NCI-H524 treated with DMSO at 0.1 percent for 48 hours (cell line): ENCODE data around the gene PPP6C.
"Not testable (repeated sequence)": the region's sequence is repeated elsewhere in the genome, so short reads cannot be mapped to it uniquely, and the experiment has no call there.

ENCODE experiments used
- DNase-seq: peaks from one replicate; lab custom pipeline; 2025; lab: John Stamatoyannopoulos, UW

PPP6C gene

DNA sequence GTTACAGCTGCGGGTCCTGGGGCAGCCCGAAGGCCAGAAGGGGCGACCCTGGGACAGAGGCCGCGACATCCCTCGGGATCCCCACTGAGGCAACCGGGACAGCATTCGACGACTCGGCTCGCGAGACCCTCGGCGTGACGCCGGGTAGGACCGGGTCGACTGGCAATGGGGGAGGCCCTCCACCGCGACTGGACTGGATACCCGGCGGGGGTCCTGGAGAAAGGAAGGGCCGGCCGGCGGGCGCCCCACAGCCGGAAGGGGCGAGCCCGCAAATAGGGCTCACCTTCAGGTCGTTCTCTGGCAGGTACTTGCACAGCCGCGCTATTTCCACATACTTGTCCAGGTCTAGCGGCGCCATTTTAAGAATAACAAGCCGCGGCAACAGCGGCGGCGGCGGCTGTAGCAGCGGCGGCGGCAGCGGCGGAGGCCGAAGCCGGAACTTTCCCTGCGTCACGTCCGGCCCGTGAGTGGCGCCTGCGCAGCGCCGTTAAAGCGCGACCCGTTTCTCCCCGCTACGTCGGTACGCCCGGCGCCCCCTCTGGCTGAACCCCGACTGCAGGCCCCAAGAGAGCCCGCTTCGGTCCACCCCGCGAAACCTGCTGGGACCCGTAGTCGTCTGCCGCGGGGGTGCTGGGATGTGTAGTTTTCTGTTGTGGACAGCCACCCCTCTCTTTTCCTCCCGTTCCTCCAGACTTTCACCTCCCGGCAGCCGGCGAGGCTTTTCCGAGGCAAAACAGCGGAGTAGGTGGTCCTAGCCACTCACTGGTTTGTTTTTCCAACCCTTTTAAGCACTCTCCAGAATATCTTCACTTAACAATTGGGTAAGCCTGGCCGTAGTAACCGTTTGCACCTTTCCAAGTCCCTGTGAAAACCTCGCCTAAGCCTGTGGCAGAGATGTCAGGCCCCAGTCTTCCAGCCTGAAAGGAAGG, at the start of gene PPP6C:
TSS of gene PPP6C (minus strand) at position 443 of the 929 bp plus-strand sequence. CDS start at position 358, 85 bp downstream.
- peak; percentile 88 for DNase-seq

DNA sequence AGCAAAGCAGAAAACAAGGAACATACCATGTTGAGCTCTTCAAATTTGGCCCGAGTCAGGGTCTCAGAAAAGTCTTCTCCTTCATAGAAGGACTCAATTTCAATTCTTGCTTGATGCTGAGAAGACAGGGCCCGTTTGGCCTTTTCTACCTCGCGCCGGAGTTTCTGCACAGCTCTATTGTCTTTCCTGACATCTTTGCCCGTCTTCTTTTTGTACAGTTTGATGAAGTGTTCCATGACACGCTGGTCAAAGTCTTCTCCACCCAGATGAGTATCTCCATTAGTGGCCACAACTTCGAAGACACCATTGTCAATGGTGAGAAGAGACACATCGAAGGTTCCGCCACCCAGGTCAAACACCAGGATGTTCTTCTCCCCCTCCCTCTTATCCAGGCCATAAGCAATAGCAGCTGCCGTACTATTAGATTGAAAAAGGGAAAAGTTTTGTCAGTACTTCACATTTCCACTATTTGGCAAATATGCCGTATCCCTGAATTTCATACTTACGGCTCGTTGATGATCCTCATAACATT, 49.4 kb upstream of the PPP6C start:
- no peak for DNase-seq

DNA sequence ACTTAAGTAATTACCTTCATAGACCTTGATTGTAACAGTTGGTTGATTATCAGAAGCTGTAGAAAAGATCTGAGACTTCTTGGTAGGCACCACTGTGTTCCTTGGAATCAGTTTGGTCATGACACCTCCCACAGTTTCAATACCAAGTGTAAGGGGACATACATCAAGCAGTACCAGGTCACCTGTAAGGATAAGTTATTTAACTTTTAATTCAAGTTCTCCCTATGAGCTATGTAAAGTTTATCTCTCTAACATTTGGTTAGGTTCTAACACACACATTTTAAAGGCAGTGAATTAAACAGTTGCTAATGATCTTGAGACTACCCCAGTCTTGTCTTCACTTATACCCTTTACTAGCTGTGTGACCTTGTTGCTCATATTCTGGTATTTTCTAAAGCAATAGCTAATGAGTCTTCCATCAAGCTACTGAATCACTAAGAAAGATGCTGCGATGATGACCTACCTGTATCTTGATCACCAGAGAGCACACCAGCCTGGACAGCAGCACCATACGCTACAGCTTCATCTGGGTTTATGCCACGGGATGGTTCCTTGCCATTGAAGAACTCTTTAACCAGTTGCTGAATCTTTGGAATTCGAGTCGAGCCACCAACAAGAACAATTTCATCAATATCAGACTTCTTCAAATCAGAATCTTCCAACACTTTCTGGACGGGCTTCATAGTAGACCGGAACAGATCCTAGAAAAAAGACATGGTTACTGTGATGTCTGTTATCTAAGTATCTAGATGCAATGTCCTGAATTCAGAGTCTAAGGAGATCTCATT, 48.7 kb upstream of the PPP6C start:
- no peak for DNase-seq

DNA sequence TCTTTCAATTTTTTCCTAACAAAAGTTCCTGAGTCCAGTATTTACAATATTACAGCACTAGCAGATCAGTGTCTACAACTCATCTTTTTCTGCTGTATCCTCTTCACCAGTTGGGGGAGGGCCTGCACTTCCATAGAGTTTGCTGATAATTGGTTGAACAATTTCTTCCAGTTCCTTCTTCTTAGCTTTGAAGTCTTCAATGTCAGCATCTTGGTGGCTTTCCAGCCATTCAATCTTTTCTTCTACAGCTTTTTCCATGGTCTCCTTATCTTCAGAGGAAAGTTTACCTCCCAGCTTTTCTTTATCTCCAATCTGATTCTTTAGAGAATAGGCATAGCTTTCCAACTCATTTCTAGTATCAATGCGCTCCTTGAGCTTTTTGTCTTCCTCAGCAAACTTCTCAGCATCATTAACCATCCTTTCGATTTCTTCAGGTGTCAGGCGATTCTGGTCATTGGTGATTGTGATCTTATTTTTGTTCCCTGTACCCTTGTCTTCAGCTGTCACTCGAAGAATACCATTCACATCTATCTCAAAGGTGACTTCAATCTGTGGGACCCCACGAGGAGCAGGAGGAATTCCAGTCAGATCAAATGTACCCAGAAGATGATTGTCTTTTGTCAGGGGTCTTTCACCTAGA, 47.0 kb upstream of the PPP6C start:
- DNase-seq = not testable (repeated sequence)

DNA sequence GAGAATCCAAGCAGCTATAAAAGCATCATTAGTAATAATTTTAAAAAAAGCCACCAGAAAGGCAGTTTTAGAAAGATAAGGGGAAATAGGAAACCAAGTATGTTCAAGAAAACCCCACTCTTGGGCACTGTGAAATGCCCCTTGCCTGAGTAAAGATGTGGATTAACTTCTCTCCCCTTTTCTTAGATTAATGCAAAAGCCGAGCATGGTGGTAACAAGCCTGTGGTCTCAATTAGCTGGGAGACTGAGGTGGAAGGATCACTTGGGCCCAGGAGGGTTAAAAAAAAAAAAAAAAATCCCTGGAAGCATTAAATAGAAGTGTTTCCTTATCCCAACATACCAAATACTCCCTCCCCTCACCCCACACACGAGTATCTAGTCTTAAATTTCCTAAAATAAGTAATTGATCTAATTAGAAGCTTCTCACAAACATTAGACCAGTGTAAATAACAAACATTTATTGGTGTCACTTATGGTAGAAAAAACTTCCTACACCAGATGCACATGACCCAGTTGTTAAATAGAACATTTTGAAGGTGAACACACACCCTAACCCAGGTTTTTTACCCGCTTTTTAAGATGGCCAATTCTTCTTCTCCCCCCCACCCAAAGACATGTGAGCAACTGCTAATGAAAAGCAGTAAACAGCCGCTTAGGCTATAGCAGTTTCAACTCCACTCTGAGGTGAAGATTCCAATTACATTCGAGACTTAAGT, 46.4 kb upstream of the PPP6C start:
- no peak for DNase-seq

DNA sequence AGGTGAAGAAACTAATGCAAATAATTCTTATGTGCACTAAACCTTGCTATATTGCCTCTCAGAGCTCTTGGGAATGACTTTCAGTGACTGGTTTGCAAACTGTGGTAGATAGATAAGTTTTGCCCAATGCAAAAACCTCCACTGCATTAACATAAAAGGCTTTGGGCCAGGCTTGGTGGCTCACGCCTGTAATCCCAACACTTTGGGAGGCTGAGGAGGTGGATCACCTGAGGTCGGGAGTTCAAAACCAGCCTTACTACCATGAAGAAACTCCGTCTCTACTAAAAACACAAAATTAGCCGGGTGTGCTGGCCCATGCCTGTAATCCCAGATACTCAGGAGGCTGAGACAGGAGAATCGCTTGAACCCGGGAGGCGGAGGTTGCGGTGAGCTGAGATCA, 44.5 kb upstream of the PPP6C start:
- DNase-seq = not testable (repeated sequence)

DNA sequence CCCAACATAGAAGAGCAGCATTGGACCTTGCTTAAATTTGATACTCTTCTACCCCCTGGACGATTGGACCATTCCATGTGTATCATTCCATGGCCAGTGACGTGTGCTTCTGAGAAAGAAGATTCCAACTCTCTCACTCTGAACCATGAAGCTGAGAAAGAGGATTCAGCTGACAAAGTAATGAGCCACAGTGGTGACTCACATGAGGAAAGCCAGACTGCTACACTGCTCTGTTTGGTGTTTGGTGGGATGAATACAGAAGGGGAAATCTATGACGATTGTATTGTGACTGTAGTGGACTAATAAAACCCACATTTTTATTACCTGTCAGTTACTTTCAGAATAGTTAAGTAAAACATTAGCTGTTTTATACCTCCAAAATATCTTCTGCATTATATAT, 44.1 kb upstream of the PPP6C start:
- no peak for DNase-seq

DNA sequence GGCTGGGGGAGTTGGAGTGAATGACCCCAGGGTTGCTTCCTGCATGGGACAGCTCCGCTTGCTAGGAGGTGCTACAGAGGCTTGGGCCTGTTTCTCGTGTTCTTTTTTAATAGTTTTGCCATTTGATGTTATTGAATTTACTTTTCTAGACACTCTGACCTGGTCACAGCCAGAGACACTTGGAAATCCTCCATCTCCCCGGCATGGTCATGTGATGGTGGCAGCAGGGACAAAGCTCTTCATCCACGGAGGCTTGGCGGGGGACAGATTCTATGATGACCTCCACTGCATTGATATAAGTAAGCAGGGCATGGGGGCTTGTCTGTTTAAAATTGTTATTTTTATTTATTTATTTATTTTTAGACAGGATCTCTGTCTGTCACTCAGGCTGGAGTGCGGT, 38.2 kb upstream of the PPP6C start:
- no peak for DNase-seq

DNA sequence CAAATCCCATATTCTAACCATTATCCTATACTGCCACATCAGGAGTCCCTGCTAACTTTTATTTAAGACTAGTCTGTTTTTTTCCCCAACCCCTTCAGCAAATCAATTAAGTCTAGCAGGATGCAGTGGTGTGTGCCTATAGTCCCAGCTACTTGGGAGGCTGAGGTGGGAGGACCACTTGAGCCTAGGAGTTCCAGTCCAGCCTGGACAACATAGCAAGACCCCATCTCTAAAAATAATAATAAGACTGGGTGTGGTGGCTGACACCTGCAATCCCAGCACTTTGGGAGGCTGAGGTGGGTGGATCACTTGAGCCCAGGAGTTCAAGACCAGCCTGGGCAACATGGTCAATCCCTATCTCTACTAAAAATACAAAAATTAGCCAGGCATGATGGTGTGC, 35.3 kb upstream of the PPP6C start:
- not testable (repeated sequence) for DNase-seq

DNA sequence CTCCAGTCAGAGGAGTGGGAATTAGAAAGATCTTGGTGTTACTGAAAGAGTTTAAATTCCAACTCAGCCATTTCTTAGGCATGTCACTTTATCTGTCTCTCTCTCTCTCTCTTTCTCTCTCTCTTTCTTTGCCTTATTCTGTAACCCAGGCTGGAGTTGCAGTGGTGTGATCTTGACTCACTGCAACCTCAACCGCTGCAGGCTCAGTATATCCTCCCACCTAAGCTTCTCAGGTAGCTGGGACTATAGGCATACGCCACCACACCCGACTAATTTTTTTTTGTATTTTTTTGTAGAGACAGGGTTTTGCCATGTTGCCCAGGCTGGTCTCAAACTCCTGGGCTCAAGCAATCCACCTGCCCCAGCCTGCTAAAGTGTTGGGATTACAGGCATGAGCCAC, 29.0 kb upstream of the PPP6C start:
- no peak for DNase-seq

DNA sequence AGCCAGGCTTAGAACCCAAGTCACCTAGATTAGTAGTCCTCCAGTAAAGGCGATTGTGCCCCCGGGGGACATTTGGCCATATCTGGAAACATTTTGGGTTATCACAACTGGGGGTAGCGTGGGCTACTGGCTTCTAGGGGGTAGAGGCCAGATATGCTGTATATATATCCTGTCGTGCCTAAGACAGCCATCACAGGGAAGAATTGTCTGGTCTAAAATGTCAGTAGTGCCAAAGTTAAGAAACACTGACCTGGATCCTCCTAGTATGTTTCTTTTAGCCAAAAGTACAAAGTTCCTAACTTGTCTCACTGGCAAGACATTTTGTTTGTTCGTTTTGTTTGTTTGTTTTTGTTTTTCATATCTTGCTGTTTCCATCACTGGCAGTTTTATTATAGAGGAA, 24.6 kb upstream of the PPP6C start:
- no peak for DNase-seq

DNA sequence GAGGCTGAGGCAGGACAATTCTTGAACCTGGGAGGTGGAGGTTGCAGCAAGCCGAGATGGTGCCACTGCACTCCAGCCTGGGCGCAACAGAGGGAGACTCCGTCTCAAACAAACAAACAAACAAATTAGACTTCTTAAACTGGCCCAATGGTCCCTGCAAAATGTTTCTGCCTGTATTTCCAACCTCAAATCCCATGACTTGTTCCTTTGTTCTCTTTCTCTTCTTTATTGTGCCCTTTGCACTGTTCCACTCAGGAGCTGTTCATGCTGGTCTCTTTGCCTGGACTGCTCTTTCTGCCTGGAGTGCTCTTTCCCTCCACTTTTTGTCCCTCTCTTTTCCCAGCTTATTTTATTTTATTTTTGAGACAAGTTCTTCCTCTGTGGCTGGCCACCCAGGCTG, 14.9 kb upstream of the PPP6C start:
- no peak for DNase-seq

DNA sequence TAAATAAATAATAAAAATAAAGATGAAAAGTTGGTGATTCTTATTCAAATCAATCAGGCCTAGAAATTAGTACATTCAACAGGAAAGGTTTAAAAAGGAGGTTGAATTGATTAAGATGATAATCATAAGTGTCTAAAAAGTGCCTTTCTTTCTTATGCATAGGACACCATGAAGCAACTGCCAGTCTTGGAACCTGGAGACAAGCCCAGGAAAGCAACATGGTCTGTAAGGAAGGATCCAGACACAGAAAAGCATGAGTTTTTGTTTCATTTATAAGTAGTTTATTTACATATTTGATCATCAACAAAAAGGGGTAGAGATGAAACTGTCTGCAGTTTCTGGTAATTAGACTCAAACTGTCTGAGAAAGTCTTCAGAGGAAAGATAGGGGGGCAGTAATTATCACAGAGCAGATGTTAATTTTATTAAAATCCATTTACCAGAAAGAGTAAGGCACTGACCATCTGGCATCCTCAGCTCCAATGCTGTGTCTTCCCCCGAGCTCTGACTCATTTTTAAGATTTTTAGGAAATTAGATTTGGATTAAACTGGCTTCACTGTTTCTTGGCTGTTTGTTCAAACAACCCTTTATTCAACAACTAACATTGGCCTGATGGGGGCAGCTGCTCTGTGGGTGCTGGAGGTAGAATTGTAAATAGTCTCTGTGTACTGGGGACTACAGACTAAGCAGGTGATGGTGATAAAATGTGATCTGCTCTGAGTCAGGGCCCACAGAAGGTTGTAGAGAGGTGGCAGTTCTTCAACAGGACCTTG, 13.4 kb upstream of the PPP6C start:
- DNase-seq = peak; percentile 87

DNA sequence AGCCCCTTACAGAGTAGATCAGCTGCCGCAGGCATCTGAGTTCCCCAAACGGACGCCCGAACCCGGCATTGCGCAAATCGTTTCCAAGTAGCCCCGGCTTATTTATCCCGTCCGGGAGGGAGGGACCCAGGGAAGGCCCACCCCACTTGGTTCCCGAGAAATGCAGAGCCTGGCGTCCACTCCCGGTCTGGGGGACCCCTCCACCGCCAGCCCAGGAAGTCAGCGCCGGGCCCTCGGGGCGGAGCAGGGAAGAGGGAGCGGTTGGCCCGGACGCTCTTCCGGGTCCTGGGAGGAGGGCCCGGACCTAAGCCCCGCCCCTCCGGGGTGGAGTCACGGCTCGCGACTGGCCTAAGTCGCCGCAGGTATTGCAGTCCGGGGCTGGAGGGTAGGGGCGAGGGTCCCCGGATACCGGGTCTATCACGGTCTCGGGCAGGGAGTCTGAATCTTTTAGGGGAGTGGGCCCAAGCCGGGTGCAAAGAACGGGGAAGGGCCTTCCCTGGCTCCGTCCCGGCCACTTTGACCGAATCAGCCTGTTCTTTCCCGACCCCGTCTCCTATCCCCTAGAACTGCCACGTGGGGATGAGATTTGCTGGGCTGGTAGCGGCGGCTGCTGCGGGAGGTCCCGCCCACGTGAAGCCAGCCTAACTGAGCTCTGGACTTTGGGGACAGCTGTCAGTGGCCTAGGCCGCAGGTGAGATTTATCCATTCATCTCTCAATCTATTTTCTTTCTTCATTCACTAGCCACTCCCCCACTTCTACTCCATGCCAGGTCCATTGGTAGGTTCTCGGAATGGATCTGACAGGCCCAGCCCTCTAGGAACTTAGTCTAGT, 10.8 kb upstream of the PPP6C start, which contains the start of gene RABEPK:
TSS of gene RABEPK (plus strand) at position 327 of the 832 bp plus-strand sequence. CDS start 2,472 bp downstream, outside the sequence.
- peak; percentile 55 for DNase-seq

DNA sequence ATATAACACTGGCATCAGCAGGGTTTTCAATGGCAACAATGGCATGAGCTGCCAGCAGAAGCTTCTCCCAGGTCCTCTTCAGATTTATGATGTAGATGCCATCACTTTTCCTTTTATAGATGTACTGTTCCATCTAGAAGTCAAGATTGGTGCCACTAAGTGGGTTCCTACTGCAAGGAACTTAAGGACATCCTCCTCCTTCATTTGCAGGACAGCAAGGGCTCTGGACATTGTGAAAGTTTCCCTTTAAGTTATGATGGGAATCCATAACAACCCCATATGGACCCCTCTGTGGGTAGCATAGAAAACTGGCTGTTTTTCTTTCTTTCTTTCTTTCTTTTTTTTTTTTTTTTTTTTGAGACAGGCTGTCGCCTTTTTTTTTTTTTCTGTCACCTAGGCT, 6.0 kb upstream of the PPP6C start:
- not testable (repeated sequence) for DNase-seq

DNA sequence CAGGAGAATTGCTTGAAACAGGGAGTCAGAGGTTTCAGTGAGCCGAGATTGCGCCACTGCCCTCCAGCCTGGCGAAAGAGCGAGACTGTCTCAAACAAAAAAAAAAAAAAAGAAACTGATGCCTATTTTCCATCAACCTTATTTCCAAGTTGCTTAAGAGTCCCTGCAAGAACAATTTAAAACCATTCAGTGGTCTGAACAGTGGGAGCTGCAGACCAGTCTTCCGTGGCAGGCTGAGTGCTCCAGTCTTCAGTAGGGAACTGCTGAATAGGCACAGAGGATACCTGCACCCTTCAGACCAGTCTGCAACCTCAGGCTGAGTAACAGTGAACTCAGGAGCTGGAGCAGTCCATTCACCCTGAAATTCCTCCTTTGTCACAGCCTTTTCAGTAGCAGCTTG, 4.9 kb upstream of the PPP6C start:
- DNase-seq = not testable (repeated sequence)

DNA sequence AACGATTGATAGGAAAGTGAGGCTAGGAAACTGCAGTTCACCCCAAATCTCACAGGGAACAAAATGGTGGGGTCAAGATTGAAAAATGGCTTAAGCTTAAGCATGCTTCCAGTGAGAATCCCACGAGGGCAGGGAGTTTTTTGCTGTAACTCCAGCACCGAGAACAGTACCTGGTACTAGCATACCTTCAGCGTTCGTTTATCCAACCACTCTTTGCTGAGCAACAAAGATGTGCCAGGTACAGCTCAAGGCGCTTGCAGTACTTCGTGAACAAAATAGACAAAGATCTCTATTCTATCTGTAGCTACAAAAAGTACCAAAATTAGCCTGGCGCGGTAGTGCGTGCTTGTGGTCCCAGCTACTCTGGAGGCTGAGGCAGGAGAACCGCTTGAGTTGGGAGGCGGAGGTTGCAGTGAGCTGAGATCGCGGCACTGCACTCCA, 778 bp upstream of the PPP6C start:
- no peak for DNase-seq

DNA sequence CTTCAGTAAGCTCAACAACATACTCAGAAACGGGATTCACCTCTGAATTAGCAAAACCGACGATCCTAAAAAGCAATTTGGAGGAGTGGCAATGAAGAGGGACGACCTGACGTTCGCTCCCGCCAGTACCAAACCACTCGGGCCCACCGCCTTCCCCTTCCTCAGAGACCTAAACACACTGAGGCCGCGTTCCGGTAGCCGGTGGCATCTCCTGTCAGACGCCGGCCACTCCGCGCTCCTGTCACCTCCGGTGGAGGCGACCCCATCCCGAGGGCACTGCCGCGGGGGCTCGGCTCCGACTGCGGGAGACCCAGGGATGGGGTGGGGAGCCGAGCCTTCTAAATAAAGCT, 617 bp downstream of the PPP6C start:
- no peak for DNase-seq

DNA sequence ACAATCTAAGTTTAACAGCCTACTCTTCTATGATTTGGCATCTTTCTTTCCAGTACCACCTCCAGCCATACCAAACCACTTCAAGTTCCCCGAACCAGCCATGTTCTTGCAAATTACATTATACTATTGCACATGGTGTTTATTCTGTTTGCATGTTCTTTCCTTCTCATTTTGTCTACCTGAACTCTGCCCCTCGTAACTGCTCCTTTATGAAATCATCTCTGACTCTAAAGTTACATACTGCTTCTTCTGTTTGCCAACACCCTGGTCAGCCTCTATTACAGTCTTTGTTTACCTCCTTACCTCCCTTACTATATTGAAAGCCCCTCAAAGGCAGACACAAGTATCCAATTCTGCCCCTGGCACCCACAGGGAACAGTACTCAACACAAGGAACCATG, 6.0 kb downstream of the PPP6C start:
- DNase-seq = no peak

DNA sequence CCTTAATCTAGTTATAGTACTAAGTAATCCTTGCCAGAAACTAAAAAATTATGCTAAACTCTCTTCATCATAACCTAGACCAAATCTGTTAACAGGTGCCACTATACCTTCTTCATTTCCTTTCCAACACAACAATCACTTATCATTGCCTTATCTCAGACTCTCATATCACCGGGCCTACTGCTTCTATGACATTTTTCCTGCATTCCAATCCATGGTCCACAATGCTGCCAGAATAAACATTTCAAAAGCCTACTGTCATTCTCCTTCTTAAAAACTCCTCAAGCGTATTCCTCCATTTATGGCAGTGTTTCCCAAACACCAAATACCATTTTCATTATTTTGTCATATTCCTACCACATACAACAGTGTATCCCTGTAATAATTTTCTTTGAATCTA, 6.5 kb downstream of the PPP6C start:
- DNase-seq = no peak
